ENCODE measurements around the gene AWAT2.

GRCh38 chrX:70079870-70080269, 30.1 kb upstream of the AWAT2 start:
- no peak for TF ChIP-seq POLR2AphosphoS5 (IDR thresholded peaks at IDR 0.05; ENCODE audit: low read depth, low read length)
- no peak for TF ChIP-seq POLR2A (IDR thresholded peaks at IDR 0.05; ENCODE audit: low read depth, low read length)
- no peak for TF ChIP-seq TAF1 (IDR thresholded peaks at IDR 0.05; ENCODE audit: low read depth, low read length)
- no peak for TF ChIP-seq POU2F2 (IDR thresholded peaks at IDR 0.05; ENCODE audit: low read depth, low read length)
